Measurements from ENCODE around the gene DDX17.
A peak's percentile ranks its signal among the peaks of the same experiment; 100 is the strongest.

DDX17 gene

GRCh38 chr22:38464992-38465672, 41.0 kb downstream of the DDX17 start:
- no peak for DNase-seq

- DNase-seq, result no peak
Observed at GRCh38 chr22:38462960-38463784, 42.9 kb downstream of the DDX17 start.

DNA sequence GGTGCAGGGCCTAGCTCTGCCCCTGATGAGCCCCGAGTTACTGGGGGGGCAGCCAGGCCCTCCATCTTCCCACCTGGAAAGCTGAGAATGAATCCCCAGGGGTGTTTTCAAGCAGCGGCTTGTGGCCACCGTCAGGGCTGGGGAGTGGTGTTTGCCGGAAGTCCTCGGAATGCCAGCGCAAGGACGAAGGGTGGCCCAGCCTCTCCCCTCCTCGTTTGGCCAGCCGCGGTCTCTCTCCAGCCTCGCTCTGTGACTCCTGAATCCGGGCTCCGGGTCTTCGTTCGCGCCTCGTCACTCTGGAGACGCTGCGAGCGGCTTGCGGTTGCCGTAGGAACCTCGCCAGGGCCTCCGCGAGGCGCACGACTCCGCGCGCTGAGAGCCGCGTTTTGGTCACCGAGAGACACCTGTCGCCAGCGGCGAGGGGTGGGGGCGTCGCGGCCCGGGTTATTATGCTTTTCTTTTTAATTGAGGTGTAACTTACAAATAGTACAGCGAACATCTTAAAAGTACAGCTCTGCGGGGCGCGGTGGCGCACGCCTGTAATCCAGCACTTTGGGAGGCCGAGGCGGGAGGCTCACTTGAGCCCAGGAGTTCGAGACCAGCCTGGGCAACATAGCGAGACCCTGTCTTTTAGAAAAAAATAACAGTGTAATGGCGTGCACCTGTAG, 44.6 kb downstream of the DDX17 start:
- DNase-seq, result peak; percentile 39

DNA sequence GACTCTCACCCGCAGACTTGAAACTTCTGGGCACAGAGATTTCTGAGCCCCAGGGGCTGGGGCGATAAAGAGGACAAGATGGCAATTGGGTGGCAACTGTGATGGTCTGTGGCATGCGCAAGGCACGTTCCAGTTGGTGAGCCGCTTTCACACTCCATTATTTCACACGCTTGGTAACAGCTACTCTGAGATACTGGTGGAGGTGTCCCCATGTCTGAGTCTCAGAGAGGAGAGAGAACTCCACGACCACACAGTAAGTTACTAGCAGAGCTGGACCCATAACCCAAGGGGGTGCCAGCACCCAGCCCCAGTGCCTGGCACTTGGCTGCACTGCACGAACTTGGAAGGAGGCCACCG, 45.1 kb downstream of the DDX17 start:
- DNase-seq, result no peak

DNA sequence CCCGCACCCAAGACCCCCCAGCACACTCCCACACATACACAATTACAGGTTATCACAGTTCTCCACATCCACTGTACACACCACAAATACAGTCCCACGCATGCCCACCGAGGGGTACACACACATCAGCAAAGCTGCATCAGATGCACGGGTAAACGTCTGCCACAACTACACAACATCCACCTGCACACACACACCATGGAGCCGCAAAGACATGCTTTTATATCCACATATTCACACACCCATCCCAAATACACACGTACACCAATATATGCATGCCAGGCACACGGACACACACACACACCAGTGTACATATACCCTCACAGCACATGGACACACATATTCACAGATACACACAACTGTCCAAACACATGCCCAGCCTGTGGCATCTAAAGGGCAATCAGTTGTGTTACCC, 45.7 kb downstream of the DDX17 start:
- no peak for DNase-seq

- no peak for DNase-seq
Observed at GRCh38 chr22:38456841-38457699, 49.0 kb downstream of the DDX17 start.

DNA sequence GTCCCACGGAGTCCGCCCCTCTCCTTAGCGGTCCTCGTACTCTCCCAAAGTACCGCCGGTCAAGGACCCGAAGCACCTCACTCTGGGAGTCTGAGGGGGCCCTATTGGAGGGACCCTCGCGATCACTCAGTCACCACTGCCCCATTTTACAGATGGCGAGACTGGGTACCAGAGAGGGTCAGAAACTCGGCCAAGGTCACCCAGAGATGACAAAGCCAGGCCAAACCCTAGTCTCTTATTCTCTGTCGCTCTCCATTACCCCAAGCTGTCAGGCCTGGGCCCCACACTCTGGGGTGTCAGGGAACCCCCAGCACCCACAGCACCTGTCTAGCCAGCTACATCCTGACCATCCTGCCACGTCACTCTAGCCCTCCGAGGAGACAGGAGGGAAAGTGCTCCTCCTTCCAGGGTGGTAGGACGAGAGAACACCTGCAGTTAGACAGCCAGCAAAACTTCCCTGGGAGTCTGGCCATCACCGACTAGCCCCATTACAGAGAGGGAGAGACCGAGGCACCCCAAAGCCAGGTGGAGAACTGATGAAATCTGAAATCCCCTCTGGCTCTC, 49.8 kb downstream of the DDX17 start:
- no peak for DNase-seq

DNA sequence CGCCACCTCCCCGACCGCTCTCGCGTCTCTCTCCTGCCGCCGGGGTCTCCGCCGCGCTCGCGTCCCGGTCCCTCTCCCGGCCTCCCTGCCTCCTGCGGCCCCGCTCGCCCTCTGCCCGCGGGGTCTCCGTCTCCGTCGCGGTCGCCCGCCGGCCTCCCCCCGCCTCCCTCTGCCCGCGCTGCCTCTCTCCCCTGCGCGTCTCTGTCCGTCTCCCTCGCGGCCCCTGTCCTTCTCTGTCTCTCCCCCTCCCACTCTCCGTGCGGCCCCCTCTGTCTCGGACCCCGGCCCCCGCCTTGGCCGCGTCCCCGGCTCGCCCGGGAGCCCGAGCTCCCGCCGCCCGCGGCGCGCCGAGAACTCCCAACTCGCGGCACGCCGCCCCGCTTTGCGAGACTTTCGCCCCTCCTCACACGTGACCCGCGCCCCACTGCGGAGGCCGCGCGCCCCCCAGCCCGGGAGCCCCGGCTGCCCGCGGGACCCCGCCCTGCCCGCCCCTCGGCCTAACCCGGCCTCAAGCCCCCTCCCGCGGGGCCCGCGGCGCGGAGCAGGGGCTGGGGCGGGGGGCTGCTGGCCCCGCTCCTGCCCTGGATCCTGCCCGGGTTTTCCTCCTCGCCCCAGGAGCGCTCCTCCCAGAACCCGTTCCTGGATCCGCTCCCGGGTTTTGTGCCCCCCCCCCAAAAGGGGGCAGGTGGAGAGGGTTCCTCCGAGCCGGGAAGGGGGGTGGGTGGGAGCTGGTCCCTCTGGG, 50.4 kb downstream of the DDX17 start:
- no peak for DNase-seq

GRCh38 chr22:38455076-38455529, 51.0 kb downstream of the DDX17 start, which contains the start of gene KCNJ4:
Gene KCNJ4 (minus strand): TSS chr22:38455199. CDS start chr22:38428132, 27,067 bp downstream.
- no peak for DNase-seq

- DNase-seq, result no peak
Observed at GRCh38 chr22:38454353-38455075, 51.6 kb downstream of the DDX17 start.

DNA sequence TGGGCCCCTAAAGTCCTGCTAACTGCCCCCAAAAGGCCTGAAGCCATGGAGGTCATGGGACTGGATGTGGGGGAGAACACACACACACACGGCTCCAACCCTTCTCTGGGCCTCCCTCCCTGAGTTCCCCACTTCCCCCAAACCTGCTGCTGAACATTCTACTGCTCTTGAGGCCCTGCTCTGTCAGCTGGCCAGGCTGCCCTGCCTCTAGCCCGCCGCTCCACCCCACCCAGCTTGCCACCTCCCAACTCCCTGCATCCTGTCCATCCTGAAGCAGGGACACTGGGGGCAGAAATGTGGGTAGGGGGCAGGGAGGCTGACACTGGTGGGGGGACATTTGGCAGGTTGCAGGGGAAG, 52.1 kb downstream of the DDX17 start:
- DNase-seq, result no peak

- no peak for DNase-seq
Observed at GRCh38 chr22:38453066-38453672, 52.9 kb downstream of the DDX17 start.

GRCh38 chr22:38452373-38453065, 53.6 kb downstream of the DDX17 start:
- peak; percentile 60 for DNase-seq

DNA sequence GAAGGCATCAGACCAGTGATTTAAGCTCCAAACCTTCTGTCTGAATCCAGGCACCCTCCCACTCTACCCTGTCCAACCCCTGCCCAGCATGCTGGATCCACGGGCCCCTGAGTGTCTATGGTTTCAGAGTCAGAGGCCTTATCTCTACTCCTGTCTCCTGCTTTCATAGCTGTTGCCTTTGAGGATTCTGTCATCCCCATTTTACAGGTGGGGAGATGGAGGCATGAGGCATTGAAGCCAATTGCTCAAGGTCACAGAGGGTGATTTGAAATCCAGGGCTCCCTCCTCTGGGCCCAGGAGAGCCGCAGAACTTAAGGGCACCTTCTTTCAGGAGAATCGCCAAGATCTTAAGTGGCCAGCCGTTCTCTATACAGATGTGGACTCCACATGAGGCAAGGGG, 54.2 kb downstream of the DDX17 start:
- DNase-seq, result no peak

DNA sequence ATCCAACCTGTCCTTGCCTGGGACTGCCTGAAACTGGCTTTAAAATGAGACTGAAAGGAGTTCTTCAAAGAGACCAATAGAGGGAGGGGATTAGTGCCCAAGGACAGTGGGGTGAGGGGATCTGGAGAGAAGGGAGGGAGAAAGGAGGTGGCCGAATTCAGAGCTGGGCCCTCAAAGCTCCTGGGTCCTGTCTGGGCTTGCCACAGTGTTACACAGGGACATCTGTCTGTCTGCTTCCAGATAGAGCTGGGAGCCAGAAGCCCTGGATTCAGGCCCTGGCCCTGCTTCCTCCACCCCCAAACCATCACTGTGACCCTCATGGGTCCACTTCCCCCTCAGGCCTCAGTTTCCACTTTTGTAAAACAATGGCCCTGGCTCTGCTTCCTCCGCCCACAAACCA, 54.7 kb downstream of the DDX17 start:
- DNase-seq, result no peak

GRCh38 chr22:38450234-38450797, 55.8 kb downstream of the DDX17 start:
- no peak for DNase-seq

- DNase-seq, result no peak
Observed at GRCh38 chr22:38449776-38450175, 56.3 kb downstream of the DDX17 start.

- DNase-seq, result no peak
Observed at GRCh38 chr22:38448945-38449745, 57.0 kb downstream of the DDX17 start.

Data from DMS 273 treated with DMSO at 0.1 percent for 48 hours (cell line).